ENCODE results near the gene CFAP141.

DNA sequence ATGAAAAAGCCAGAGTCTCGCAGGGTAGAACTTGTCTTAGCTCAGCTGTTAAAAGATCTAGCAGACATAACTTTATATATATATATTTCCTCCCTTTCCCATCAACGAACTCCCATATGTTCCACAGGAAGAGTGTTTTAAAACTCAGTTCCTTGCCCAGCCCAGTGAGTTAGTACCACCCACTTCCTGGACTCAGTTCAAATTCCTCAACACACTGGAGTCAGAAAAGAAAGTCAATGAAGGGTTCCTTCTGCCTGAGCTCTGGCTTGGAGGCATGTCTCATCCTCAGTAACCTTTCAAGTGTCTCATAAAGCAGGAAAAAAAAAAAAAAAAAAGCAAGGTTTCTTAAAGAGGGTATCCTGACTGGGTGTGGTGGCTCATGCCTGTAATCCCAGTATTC is 29.8 kb downstream of the CFAP141 start:
- no peak for TF ChIP-seq SUZ12 (IDR thresholded peaks at IDR 0.05; ENCODE audit: extremely low read depth, insufficient read depth, insufficient read length)
- no peak for TF ChIP-seq YY1 (IDR thresholded peaks at IDR 0.05; ENCODE audit: insufficient read depth, insufficient read length)
